Neural cell (in vitro differentiated cells): ENCODE results near the gene ATXN7L1.

Source experiments
- CTCF ChIP-seq: fragments of 450-650 bp; IDR thresholded peaks from 2 replicates; pipeline ENCODE4 v1.5.1; 2014; ENCODE audit warnings: antibody characterized with exemption, mild to moderate bottlenecking, moderate library complexity; ENCODE audit not compliant: poor library complexity, severe bottlenecking
- MXI1 ChIP-seq: fragments of 450-650 bp; conservative IDR thresholded peaks from 2 replicates; pipeline ENCODE4 v1.6.1; 2014; ENCODE audit warnings: antibody characterized with exemption, mild to moderate bottlenecking; ENCODE audit not compliant: poor library complexity, severe bottlenecking
- POLR2AphosphoS5 ChIP-seq: IDR thresholded peaks from 2 replicates; pipeline ENCODE4 v1.6.1; 2012
- RAD21 ChIP-seq: fragments of 450-650 bp; conservative IDR thresholded peaks from 2 replicates; pipeline ENCODE4 v1.6.1; 2014; ENCODE audit warnings: antibody characterized with exemption, mild to moderate bottlenecking, moderate library complexity
- SMC3 ChIP-seq: fragments of 450-650 bp; conservative IDR thresholded peaks from 2 replicates; pipeline ENCODE4 v1.6.1; 2014; ENCODE audit warnings: antibody characterized with exemption, mild to moderate bottlenecking, moderate library complexity; ENCODE audit not compliant: poor library complexity

DNA sequence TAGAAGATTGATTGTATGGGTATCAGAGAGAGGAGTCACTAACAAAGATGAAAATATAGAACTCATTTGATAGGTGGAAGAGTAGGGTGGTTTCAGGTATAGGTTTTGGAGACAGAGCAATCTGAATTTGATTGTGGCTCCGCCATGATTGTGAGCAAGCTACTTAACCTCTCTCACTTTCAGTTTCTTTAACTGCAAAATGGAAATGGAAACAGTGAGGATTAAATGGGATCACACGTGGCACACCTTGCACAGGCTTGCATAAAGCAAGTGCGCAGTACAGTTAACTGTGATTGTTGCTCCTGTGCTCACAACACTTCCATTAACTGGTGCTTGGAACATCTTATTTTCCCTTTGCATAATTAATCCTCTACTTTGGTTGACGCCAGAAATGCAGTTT lies 54.9 kb downstream of the ATXN7L1 start:
- TF ChIP-seq MXI1 (no peak), RAD21 (no peak), CTCF (no peak), SMC3 (no peak), POLR2AphosphoS5 (no peak)
